HEK293T (cell line): ENCODE measurements around the gene DCAF8.

Source experiments
- ARNT ChIP-seq: fragments of 450-650 bp; IDR thresholded peaks from 2 replicates; pipeline ENCODE4 v1.6.1; 2017; ENCODE audit warnings: mild to moderate bottlenecking
- BHLHE40 ChIP-seq: fragments of 450-650 bp; IDR thresholded peaks from 2 replicates; pipeline ENCODE4 v1.6.1; 2016; ENCODE audit warnings: mild to moderate bottlenecking, moderate library complexity, borderline replicate concordance
- FOXA1 ChIP-seq: fragments of 450-650 bp; IDR thresholded peaks from 2 replicates; pipeline ENCODE4 v1.6.1; 2016; ENCODE audit warnings: mild to moderate bottlenecking
- FOXK2 ChIP-seq: fragments of 450-650 bp; IDR thresholded peaks from 2 replicates; pipeline ENCODE4 v1.6.1; 2016; ENCODE audit warnings: mild to moderate bottlenecking
- FOXM1 ChIP-seq: fragments of 450-650 bp; IDR thresholded peaks from 2 replicates; pipeline ENCODE4 v1.6.1; 2017; ENCODE audit warnings: mild to moderate bottlenecking, borderline replicate concordance
- NFRKB ChIP-seq: fragments of 450-650 bp; IDR thresholded peaks from 2 replicates; pipeline ENCODE4 v1.6.1; 2016; ENCODE audit warnings: mild to moderate bottlenecking, moderate library complexity
- PKNOX1 ChIP-seq: fragments of 450-650 bp; IDR thresholded peaks from 2 replicates; pipeline ENCODE4 v1.6.1; 2016
- SP1 ChIP-seq: fragments of 450-650 bp; IDR thresholded peaks from 2 replicates; pipeline ENCODE4 v1.6.1; 2017
- SUZ12 ChIP-seq: fragments of 450-650 bp; IDR thresholded peaks from 2 replicates; pipeline ENCODE4 v1.6.1; 2016; ENCODE audit warnings: mild to moderate bottlenecking
- TARDBP ChIP-seq: fragments of 450-650 bp; IDR thresholded peaks from 2 replicates; pipeline ENCODE4 v1.6.1; 2016
- ZNF384 ChIP-seq: fragments of 450-650 bp; IDR thresholded peaks from 2 replicates; pipeline ENCODE4 v1.6.1; 2016

- TF ChIP-seq ARNT, result no peak
- TF ChIP-seq SP1, result no peak
- TF ChIP-seq ZNF384, result no peak
- TF ChIP-seq TARDBP, result no peak
- TF ChIP-seq PKNOX1, result no peak
- no peak for TF ChIP-seq BHLHE40
- TF ChIP-seq NFRKB, result no peak
- TF ChIP-seq FOXK2, result no peak
- TF ChIP-seq FOXM1, result no peak
- no peak for TF ChIP-seq SUZ12
- TF ChIP-seq FOXA1, result no peak
Measured at GRCh38 chr1:160251011-160251410, 11.3 kb downstream of the DCAF8 start.
